ENCODE measurements around the gene SCRN2.

DNA sequence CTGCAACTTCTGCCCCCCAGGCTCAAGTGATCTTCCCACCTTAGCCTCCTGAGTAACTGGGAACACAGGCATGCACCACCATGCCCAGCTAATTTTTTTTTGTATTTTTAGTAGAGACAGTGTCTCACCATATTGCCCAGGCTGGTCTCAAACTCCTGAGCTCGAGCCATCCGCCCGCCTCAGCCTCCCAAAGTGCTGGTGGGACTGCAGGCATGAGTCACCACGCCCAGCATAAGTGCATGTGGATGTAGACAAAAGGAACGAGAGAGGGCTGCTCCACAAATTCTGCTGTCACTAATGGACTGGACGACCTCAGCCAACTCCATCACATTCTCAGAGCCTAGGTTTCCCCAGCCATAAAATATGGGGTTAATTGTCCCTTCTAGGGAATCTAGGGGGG, 47.2 kb upstream of the SCRN2 start:
- TF ChIP-seq CTCF (IDR thresholded peaks at IDR 0.05) (no peak), POLR2A (IDR thresholded peaks at IDR 0.05) (no peak), POLR2AphosphoS5 (IDR thresholded peaks at IDR 0.05) (no peak)
